Naive thymus-derived CD8-positive, alpha-beta T cell (primary cell): ENCODE results near the gene MVK. TPM values are rescaled to one million over a fixed set of nuclear protein-coding genes. Genes with fewer than 3 reads are reported as not detected.

ENCODE experiments used
- ATAC-seq, 2 donors: fragments of 150-1000 bp; cut with Tn5 transposase in 1 of 2; sonication (Bioruptor Pico), chemical (Tn5 transposase) in 1 of 2; 1 replicate in 1 of 2; 2 replicates in 1 of 2; pipeline ENCODE4 v1.10.0; 2021; ENCODE audit warnings: mild to moderate bottlenecking in 2 of 2, moderate library complexity in 2 of 2
- POLR2A ChIA-PET: fragments of 350-600 bp; sonication (Branson Sonifier 250); formaldehyde crosslinking; loops from one replicate; lab custom pipeline; 2021; ENCODE audit warnings: antibody characterized with exemption; lab: Charles Lee
- DNase-seq, 10 donors: peaks; one replicate each; pipeline versions ENCODE4 v3.0.0 to v3.0.0-alpha.2; 2020 to 2022
- H3K27ac Mint-ChIP-seq, 10 donors: one replicate each; pipeline ENCODE4 v1.8.0; 2020 to 2022; ENCODE audit warnings: mild to moderate bottlenecking in 10 of 10, mixed read lengths in 10 of 10, moderate library complexity in 4 of 10, inconsistent platforms in 1 of 10
- H3K27me3 Mint-ChIP-seq, 5 donors: one replicate each; pipeline ENCODE4 v1.8.0; 2021 to 2022; ENCODE audit warnings: mixed read lengths in 5 of 5
- H3K36me3 Mint-ChIP-seq, 3 donors: one replicate each; pipeline ENCODE4 v1.8.0; 2020 to 2022; ENCODE audit warnings: mixed read lengths in 3 of 3, mild to moderate bottlenecking in 2 of 3, inconsistent platforms in 1 of 3
- H3K4me1 Mint-ChIP-seq, 4 donors: one replicate each; pipeline ENCODE4 v1.8.0; 2021 to 2022; ENCODE audit warnings: mixed read lengths in 4 of 4
- H3K4me3 Mint-ChIP-seq, 10 donors: one replicate each; pipeline ENCODE4 v1.8.0; 2020 to 2022; ENCODE audit warnings: mild to moderate bottlenecking in 10 of 10, mixed read lengths in 10 of 10, moderate library complexity in 6 of 10, inconsistent platforms in 1 of 10
- H3K9me3 Mint-ChIP-seq, 9 donors: one replicate each; pipeline ENCODE4 v1.8.0; 2020 to 2022; ENCODE audit warnings: mixed read lengths in 9 of 9, mild to moderate bottlenecking in 3 of 9, inconsistent platforms in 1 of 9, moderate library complexity in 1 of 9
- polyA plus RNA-seq, 3 donors: library from polyadenylated mRNA; unstranded; fragments of 300-500 nt; fragmentation: Illumina TruSeq; gene quantifications; one replicate each; pipeline ENCODE4 v1.2.3, GENCODE V29; 2021
- total RNA-seq, 8 experiments: library from RNA in 2 of 8; stranded (reverse) in 2 of 8; gene quantifications; one replicate each; pipeline ENCODE4 v1.2.3 and lab custom pipeline; 2021 to 2026

The MVK gene
- total and polyA plus RNA-seq, 5 experiments from 2014 or later = 2.6 to 11.5 (median 3.6) TPM

DNA sequence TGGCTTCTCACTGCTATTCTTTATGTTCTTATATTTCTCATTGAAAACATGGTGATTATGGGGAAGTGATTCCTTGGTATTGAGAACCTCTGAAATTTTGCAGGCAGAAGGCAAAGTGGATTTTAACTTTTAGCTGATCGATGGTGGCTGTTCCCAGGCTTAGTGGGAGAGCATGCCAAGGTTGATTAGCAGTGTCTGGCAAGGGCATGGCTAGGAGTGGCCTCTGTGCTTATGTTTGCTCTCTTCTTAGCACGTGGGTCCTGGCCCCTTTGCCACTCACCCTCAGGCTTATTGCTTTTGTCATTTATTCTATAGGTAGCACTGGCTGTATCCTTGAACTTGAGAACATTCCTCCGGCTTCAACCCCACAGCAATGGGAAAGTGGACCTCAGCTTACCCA lies 2.1 kb downstream of the MVK start:
- Mint-ChIP-seq H3K27me3 (no peaks in the 10 kb centered on the region), H3K4me3 (no peak overlapping the region), H3K4me1 (peaks cover 16 to 33% (median 26%) of the 10 kb centered on the region in 4 donors), H3K36me3 (peaks cover 0 to 51% (median 16%) of the 10 kb centered on the region in 3 donors), H3K27ac (peak overlapping the region in 1 of 10 donors; percentile 56), H3K9me3 (no peaks in the 10 kb centered on the region)
- ATAC-seq = no peak
- no peak for DNase-seq
- POLR2A ChIA-PET = no interaction called here

DNA sequence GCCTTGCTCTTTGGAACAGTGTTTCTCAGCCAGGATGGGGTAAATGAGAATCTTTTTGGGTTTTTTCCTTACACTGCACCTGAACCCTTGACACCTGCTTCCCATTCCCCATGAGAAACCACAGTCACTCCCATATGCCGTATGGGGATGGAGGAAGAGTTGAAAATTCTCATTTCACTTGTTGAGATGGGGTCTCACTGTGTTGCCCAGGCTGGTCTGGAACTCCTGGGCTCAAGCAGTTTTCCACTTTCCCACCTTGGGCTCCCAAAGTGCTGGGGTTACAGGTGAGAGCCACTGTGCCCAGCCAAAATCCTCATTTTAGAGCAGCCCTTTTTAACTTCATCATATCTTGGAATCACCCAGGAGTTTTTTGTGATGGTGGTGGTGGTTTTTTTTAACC lies 3.7 kb downstream of the MVK start:
- H3K27me3 Mint-ChIP-seq = no peaks in the 10 kb centered on the region
- POLR2A ChIA-PET = no interaction called here
- H3K9me3 Mint-ChIP-seq = no peaks in the 10 kb centered on the region
- no peak for DNase-seq
- no peak for ATAC-seq
- no peak overlapping the region for H3K4me3 Mint-ChIP-seq
- peaks cover 0 to 59% (median 19%) of the 10 kb centered on the region in 3 donors for H3K36me3 Mint-ChIP-seq
- H3K4me1 Mint-ChIP-seq = peaks cover 12 to 27% (median 23%) of the 10 kb centered on the region in 4 donors
- no peak overlapping the region for H3K27ac Mint-ChIP-seq

DNA sequence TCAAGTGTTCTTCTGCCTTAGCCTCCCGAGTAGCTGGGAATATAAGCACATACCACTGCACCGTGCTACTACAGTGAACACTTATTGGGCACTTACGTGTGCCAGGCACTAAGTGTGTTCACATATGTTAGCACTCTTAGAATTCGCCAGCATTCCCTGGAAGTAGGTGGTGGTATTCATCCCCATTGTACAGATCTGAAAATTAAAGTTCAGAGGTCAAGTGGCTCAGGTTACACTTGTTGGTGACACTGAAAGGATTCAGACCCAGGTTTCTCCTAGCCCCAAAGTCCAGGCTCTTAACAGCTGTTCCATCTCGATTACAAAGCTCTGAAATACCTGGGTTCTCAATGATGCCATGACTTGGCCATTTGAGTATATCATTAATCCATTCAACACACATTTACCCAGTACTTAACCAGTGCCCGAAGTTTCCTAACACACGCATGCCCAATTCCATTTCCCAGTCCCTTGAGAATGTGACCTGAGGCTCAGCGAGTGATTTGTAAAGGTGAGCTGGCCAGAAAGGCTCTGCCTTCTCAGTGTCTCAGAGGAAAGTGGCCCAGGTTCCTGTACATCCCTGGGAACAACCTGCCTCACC lies 4.8 kb downstream of the MVK start:
- no peaks in the 10 kb centered on the region for H3K9me3 Mint-ChIP-seq
- peaks cover 0 to 62% (median 21%) of the 10 kb centered on the region in 3 donors for H3K36me3 Mint-ChIP-seq
- POLR2A ChIA-PET = no interaction called here
- DNase-seq = no peak
- peaks cover 9 to 16% (median 15%) of the 10 kb centered on the region in 4 donors for H3K4me1 Mint-ChIP-seq
- H3K27ac Mint-ChIP-seq = no peak overlapping the region
- no peak overlapping the region for H3K4me3 Mint-ChIP-seq
- ATAC-seq = no peak
- no peaks in the 10 kb centered on the region for H3K27me3 Mint-ChIP-seq

GRCh38 chr12:109579639-109580038 lies 6.0 kb downstream of the MVK start:
- Mint-ChIP-seq H3K36me3 (peaks cover 0 to 65% (median 25%) of the 10 kb centered on the region in 3 donors), H3K27ac (no peak overlapping the region), H3K4me1 (peaks cover 3 to 5% (median 4%) of the 10 kb centered on the region in 4 donors), H3K9me3 (no peaks in the 10 kb centered on the region), H3K4me3 (no peak overlapping the region), H3K27me3 (no peaks in the 10 kb centered on the region)
- POLR2A ChIA-PET = no interaction called here
- DNase-seq (no peak), ATAC-seq (no peak)

GRCh38 chr12:109580272-109580671 lies 6.7 kb downstream of the MVK start:
- H3K27ac Mint-ChIP-seq = no peak overlapping the region

DNA sequence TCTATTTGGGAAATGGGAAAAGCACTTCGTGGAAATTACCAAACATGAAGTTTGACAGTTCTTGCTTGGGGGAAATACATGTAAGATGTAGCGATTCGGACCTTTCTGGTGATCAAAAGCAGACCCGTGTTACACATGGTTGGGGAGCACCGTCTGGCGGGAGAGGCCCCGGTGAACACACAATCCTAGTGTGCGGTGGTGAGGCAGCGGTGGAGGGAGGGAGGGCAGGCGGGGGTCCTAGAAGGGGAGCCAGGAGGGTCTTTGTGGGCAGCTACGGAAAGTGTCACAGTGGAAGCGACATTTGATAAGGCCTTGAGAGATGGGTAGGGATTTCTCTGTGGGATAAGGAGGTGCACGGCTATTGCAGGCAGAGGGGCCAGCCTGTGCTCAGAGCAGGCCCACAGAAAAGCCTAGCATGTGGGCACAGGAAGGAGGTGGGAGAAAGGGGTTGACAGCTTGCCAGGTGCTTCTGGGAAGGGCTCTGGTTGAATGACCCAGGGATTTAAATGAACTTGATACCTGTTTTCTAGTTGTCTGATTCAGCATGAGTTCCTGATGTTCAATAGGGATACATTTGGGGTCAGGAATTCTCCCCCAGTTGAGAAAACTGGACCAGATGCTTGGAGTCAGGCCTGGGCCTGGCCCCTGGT lies 7.2 kb downstream of the MVK start:
- no peak for DNase-seq
- no peak overlapping the region for H3K4me3 Mint-ChIP-seq
- no peaks in the 10 kb centered on the region for H3K4me1 Mint-ChIP-seq
- peak overlapping the region in 1 of 10 donors; percentile 59 for H3K27ac Mint-ChIP-seq
- H3K27me3 Mint-ChIP-seq = no peaks in the 10 kb centered on the region
- POLR2A ChIA-PET = no interaction called here
- H3K36me3 Mint-ChIP-seq = peaks cover 0 to 64% (median 25%) of the 10 kb centered on the region in 3 donors
- H3K9me3 Mint-ChIP-seq = no peaks in the 10 kb centered on the region
- no peak for ATAC-seq

More at GRCh38 chr12:109580272-109580671, 6.7 kb downstream of the MVK start:
- DNase-seq (no peak), ATAC-seq (no peak)
- H3K9me3 Mint-ChIP-seq = no peaks in the 10 kb centered on the region
- H3K4me3 Mint-ChIP-seq = no peak overlapping the region
- no peaks in the 10 kb centered on the region for H3K27me3 Mint-ChIP-seq
- H3K36me3 Mint-ChIP-seq = peaks cover 0 to 64% (median 25%) of the 10 kb centered on the region in 3 donors
- POLR2A ChIA-PET = no interaction called here
- H3K4me1 Mint-ChIP-seq = no peaks in the 10 kb centered on the region

- DNase-seq = no peak
- no peak overlapping the region for H3K27ac Mint-ChIP-seq
- ATAC-seq = no peak
- no peak overlapping the region for H3K4me3 Mint-ChIP-seq
- POLR2A ChIA-PET = no interaction called here
- peaks cover 0 to 68% (median 25%) of the 10 kb centered on the region in 3 donors for H3K36me3 Mint-ChIP-seq
- no peaks in the 10 kb centered on the region for H3K4me1 Mint-ChIP-seq
- H3K27me3 Mint-ChIP-seq = no peaks in the 10 kb centered on the region
- no peaks in the 10 kb centered on the region for H3K9me3 Mint-ChIP-seq
These were observed 7.7 kb downstream of the MVK start for GRCh38 chr12:109581334-109581691.

DNA sequence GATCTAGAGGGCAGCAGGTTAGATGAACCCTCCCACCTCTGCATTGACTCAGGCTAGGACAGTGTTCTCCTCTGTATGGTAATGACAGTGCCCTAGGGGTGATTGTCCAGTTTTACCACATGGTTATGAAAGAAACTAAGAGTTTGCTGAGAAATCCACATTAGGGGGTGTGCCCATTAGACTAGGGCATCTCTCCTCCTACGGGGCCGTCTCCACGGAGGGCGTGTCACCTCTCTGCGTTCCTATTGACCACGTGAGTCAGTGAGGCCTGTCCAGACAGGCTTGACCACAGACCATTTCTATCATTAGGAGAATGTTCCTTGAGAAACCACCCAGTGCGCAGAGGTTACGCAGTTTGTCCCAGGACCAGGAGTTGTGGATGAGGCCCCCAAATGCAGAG lies 8.3 kb downstream of the MVK start:
- no peak for DNase-seq
- H3K36me3 Mint-ChIP-seq = peaks cover 0 to 69% (median 26%) of the 10 kb centered on the region in 3 donors
- no peak for ATAC-seq
- H3K27me3 Mint-ChIP-seq = no peaks in the 10 kb centered on the region
- POLR2A ChIA-PET = no interaction called here
- no peaks in the 10 kb centered on the region for H3K9me3 Mint-ChIP-seq
- H3K4me1 Mint-ChIP-seq = no peaks in the 10 kb centered on the region
- H3K27ac Mint-ChIP-seq = no peak overlapping the region
- H3K4me3 Mint-ChIP-seq = no peak overlapping the region

DNA sequence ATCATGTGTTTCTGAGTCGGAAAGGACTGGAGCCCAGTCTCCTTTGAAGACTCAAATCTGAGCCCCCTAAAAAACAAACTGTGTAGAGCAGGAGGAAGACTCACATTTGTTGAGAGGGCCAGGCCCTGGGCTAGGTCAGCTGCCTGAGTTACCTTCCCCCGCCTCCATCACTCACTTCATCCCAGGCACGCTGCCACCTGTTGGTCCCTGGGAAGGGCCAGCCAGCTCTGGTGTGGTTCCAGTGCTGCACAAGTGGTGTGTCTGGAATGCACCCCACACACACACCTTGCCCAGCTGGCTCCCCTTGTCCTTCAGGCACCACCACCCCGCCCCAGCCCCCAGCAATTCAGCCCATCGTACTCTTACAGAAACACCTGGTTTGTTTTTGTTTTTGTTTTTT lies 9.0 kb downstream of the MVK start:
- no peak overlapping the region for H3K27ac Mint-ChIP-seq
- POLR2A ChIA-PET = no interaction called here
- no peak for ATAC-seq

DNA sequence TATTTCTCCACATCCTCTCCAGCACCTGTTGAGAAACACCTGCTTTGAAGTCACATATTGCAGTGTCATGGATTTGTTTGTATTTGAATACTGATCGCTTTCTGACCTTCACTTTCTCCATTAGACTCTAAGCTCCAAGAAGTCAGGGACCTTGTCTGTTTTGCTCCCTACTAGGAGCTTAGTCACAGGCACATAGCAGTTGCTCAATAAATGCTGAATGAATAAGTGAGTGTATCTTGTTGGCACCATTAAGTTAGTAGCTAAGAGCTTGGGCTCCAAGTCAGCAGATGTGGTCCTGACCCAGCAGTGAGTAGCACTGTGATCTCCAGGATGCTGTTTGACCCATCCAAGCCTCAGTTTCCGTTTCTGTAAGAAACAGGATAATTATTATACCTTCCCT lies 10.1 kb downstream of the MVK start:
- Mint-ChIP-seq H3K4me3 (no peak overlapping the region), H3K4me1 (no peaks in the 10 kb centered on the region), H3K27me3 (no peaks in the 10 kb centered on the region), H3K9me3 (no peaks in the 10 kb centered on the region), H3K36me3 (peaks cover 0 to 61% (median 28%) of the 10 kb centered on the region in 3 donors), H3K27ac (no peak overlapping the region)
- ATAC-seq = no peak
- DNase-seq = no peak
- POLR2A ChIA-PET = no interaction called here

More for the DNA sequence above, 9.0 kb downstream of the MVK start:
- no peak overlapping the region for H3K4me3 Mint-ChIP-seq
- peaks cover 0 to 63% (median 27%) of the 10 kb centered on the region in 3 donors for H3K36me3 Mint-ChIP-seq
- DNase-seq = no peak
- H3K9me3 Mint-ChIP-seq = no peaks in the 10 kb centered on the region
- H3K27me3 Mint-ChIP-seq = no peaks in the 10 kb centered on the region
- no peaks in the 10 kb centered on the region for H3K4me1 Mint-ChIP-seq

- Mint-ChIP-seq H3K9me3 (no peaks in the 10 kb centered on the region), H3K27ac (no peak overlapping the region), H3K27me3 (no peaks in the 10 kb centered on the region), H3K4me1 (no peaks in the 10 kb centered on the region), H3K4me3 (no peak overlapping the region), H3K36me3 (peaks cover 0 to 43% (median 16%) of the 10 kb centered on the region in 3 donors)
- DNase-seq = no peak
- POLR2A ChIA-PET = no interaction called here
- ATAC-seq = no peak
These were observed 13.0 kb downstream of the MVK start for GRCh38 chr12:109586385-109587296.

DNA sequence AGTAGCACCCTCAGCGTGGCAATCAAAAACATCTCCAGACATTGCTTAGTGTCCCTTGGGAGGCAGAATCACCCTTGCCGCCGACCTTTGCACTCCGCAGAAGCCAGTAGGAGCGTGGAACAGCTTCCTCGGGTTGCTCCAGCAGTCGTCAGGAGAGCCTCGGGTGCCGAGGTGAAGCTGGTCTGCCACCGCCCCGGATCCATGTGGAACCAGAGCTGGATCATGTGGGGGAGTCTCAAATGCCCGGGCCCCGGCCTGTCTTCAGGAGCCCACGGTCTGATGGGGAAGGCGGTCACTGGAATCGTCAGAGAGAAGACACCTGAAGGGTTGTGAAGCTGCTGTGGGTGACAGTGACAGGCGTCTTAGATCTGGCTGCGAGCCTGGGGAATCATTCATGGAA lies 14.3 kb downstream of the MVK start:
- no peak overlapping the region for H3K27ac Mint-ChIP-seq
- DNase-seq (no peak), ATAC-seq (no peak)
- H3K9me3 Mint-ChIP-seq = no peaks in the 10 kb centered on the region
- peaks cover 0 to 36% (median 17%) of the 10 kb centered on the region in 3 donors for H3K36me3 Mint-ChIP-seq
- no peaks in the 10 kb centered on the region for H3K27me3 Mint-ChIP-seq
- POLR2A ChIA-PET = no interaction called here
- H3K4me3 Mint-ChIP-seq = no peak overlapping the region
- no peaks in the 10 kb centered on the region for H3K4me1 Mint-ChIP-seq
